Measurements from ENCODE around the gene TBC1D9. TPM values are rescaled to one million over a fixed set of nuclear protein-coding genes. Genes with fewer than 3 reads are reported as not detected.

The TBC1D9 gene
- total and polyA plus RNA-seq, 2 of the 13 experiments (the other 11 are each of a cell fraction or from before 2014, with no cell fraction given), result 11.9 to 12.2 TPM

DNA sequence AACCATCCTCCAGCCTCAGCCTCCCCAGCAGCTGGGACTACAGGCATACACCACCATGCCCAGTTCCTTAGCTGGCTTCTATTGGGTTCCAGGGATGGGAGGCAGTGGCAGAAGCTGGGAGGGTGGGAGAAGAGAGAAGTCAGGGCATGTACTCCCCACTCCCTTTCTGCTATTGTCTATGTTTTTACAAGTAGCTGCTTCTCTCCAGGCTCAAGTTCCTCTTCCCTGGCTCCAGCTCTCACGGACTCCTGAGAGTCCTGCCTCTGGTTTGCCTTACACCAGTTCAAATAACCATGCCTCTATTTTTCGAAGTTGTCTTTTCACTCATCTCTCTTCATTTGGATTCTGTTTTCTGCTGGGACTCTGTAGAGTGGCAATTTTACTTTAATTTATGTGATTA lies 2.9 kb downstream of the TBC1D9 start (continued):
- TF ChIP-seq, protein P1, sequence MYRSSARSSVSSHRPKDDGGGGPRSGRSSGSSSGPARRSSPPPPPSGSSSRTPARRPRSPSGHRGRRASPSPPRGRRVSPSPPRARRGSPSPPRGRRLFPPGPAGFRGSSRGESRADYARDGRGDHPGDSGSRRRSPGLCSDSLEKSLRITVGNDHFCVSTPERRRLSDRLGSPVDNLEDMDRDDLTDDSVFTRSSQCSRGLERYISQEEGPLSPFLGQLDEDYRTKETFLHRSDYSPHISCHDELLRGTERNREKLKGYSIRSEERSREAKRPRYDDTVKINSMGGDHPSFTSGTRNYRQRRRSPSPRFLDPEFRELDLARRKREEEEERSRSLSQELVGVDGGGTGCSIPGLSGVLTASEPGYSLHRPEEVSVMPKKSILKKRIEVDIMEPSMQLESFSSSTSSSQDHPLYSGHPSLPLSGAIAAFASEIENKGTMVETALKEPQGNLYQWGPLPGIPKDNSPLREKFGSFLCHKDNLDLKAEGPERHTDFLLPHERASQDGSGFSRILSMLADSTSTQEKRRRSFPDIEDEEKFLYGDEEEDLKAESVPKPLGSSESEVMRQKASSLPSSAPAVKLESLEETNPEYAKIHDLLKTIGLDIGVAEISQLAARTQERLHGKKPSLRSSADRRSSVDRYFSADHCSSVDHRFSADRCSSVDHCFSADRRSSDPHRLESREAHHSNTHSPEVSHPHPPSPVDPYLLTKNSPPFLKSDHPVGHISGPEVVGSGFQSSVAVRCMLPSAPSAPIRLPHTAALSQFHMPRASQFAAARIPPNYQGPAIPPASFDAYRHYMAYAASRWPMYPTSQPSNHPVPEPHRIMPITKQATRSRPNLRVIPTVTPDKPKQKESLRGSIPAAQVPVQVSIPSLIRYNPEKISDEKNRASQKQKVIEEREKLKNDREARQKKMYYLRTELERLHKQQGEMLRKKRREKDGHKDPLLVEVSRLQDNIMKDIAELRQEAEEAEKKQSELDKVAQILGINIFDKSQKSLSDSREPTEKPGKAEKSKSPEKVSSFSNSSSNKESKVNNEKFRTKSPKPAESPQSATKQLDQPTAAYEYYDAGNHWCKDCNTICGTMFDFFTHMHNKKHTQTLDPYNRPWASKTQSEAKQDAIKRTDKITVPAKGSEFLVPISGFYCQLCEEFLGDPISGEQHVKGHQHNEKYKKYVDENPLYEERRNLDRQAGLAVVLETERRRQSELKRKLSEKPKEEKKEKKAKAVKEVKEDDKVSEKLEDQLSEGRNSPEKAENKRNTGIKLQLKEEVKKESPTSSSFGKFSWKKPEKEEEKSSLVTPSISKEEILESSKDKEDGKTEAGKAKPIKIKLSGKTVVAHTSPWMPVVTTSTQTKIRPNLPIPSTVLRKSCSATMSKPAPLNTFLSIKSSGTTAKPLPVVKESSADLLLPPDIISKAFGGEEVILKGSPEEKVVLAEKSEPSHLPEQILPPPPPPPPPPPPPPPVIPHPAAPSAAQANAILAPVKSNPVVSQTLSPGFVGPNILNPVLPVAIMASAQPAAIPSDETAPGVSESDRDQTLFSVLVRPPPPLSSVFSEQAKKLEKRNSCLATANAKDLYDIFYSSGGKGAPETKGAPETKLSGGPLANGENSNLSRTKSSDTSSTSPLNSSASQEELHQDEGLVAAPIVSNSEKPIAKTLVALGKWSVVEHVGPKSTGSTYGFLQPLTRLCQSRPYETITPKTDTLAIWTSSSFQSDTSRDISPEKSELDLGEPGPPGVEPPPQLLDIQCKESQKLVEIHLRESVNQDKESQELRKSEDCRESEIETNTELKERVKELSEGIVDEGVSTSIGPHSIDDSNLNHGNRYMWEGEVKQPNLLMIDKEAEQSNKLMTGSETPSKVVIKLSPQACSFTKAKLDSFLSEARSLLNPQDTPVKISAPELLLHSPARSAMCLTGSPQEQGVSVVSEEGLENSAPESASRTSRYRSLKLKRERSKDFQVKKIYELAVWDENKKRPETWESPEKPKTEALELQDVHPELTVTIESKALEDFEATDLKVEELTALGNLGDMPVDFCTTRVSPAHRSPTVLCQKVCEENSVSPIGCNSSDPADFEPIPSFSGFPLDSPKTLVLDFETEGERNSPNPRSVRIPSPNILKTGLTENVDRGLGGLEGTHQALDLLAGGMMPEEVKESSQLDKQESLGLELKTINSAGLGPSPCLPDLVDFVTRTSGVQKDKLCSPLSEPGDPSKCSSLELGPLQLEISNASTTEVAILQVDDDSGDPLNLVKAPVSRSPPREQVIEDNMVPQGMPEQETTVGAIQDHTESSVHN (CRISPR knock-in tag; IDR thresholded peaks at IDR 0.05), result no peak

DNA sequence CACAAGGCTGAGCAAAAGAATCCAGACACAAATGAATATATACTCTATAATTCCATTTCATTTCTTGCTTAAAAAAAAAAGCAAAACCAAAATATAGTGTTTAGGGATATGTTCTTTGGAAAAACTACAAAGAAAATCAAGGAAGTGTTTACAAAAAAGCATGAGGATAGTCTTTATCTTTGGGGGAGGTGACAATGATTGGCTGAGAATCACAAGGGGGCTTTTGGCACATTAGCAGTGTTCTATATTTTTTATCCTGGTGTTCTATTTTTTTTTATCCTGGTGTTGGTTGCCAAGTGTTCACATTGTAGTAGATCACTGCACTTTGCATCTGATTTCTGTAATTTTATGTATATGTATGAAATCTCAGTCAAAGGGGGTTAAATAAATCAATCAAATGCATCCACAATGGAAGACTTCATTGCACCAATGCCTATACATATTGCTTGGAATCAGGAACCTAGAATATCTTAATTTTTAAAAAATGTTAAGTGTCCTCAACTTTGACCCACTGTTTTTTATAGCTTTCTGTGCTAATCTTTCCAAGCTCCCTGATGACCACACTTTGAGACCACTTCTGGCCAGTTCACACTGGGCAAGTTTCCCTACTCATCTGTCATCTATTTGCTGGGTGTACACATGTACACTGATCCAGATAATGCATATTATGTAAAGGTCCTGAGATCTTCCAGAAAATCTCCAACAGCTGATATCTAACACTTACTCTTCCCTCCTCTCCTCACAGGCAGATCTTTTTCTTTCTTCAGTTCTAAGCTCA lies 3.7 kb downstream of the TBC1D9 start:
- Histone ChIP-seq H3K4me2 (ENCODE audit: low read depth, low read length) (peak overlapping the region; percentile 26; the same call in 1 of the 2 replicates), H3K27me3 (ENCODE audit: control insufficient read depth in 1 of 2, insufficient read depth in 2 of 2, low read length in 2 of 2) (no peaks in the 10 kb centered on the region), H2AFZ (ENCODE audit: low read length) (no peak overlapping the region), H3K4me3 (replicated peaks in 1 of 3; ENCODE audit: insufficient read depth in 1 of 3, low read depth in 2 of 3, low read length in 3 of 3) (no peak overlapping the region), H3K9ac (ENCODE audit: insufficient read depth, low read depth, low read length) (no peak overlapping the region), H3K4me1 (ENCODE audit: insufficient read depth, low read length) (peaks cover 36% of the 10 kb centered on the region), H4K20me1 (ENCODE audit: insufficient read depth, low read length) (no peaks in the 10 kb centered on the region), H3K27ac (ENCODE audit: extremely low read length, insufficient read depth, low read length) (no peak overlapping the region), H3K79me2 (ENCODE audit: insufficient read depth, low read length) (peaks cover 79% of the 10 kb centered on the region), H3K9me3 (ENCODE audit: low read length) (peaks cover 6% of the 10 kb centered on the region; the same call in 1 of the 2 replicates), H3K36me3 (replicated peaks in 1 of 2; ENCODE audit: control insufficient read depth in 1 of 2, insufficient read depth in 2 of 2, low read length in 2 of 2) (peaks cover 0 to 3% of the 10 kb centered on the region in 2 experiments; a peak in 2 of 5 replicates)
- DNase-seq (ENCODE audit: low spot score), result no peak
- FAIRE-seq, result no peak
- intact Hi-C loops (cut with micrococcal nuclease; ENCODE audit: unreplicated experiment) (loop anchor here (10.0 kb wide), 1 partner anchor 228 kb away; the partner anchor contains the start of gene ELMOD2), in situ Hi-C loops (cut with HindIII; ENCODE audit: extremely low pct_ligation_motif_present, low pct_unique_long_range_greater_than_20kb) (loop anchor here (10.0 kb wide), 1 partner anchor 108 kb away; no protein-coding TSS in a partner anchor)
- no peak for ATAC-seq
- POLR2A ChIA-PET, result no interaction called here
- CTCF ChIA-PET (ENCODE audit: low intra/inter-chr PET ratio, low total read pairs), result interaction anchor here (0.7 kb wide), 1 partner anchor 10 kb away, joined by 4 read pairs; no protein-coding TSS in a partner anchor
- TF ChIP-seq, protein P2, sequence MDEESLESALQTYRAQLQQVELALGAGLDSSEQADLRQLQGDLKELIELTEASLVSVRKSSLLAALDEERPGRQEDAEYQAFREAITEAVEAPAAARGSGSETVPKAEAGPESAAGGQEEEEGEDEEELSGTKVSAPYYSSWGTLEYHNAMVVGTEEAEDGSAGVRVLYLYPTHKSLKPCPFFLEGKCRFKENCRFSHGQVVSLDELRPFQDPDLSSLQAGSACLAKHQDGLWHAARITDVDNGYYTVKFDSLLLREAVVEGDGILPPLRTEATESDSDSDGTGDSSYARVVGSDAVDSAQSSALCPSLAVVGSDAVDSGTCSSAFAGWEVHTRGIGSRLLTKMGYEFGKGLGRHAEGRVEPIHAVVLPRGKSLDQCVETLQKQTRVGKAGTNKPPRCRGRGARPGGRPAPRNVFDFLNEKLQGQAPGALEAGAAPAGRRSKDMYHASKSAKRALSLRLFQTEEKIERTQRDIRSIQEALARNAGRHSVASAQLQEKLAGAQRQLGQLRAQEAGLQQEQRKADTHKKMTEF (CRISPR knock-in tag; IDR thresholded peaks at IDR 0.05), result no peak
- TF ChIP-seq, protein P3, sequence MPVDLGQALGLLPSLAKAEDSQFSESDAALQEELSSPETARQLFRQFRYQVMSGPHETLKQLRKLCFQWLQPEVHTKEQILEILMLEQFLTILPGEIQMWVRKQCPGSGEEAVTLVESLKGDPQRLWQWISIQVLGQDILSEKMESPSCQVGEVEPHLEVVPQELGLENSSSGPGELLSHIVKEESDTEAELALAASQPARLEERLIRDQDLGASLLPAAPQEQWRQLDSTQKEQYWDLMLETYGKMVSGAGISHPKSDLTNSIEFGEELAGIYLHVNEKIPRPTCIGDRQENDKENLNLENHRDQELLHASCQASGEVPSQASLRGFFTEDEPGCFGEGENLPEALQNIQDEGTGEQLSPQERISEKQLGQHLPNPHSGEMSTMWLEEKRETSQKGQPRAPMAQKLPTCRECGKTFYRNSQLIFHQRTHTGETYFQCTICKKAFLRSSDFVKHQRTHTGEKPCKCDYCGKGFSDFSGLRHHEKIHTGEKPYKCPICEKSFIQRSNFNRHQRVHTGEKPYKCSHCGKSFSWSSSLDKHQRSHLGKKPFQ (CRISPR knock-in tag; IDR thresholded peaks at IDR 0.05; ENCODE audit: insufficient replicate concordance), result peak; percentile 56
- no peak for TF ChIP-seq ZNF256 (CRISPR knock-in tag; conservative IDR thresholded peaks at IDR 0.05)
- TSS peak; percentile 7 for BruUV-seq (replicated peaks)

Data from HepG2 (cell line).